SK-N-SH treated with all-trans-retinoic acid at 6 μM for 48 hours (cell line): ENCODE data around the gene ASIC1.

Experiments used
- ARNTL ChIP-seq: fragments of 450-650 bp; formaldehyde crosslinking; IDR thresholded peaks from 2 replicates; pipeline ENCODE4 v1.5.0; 2020; ENCODE audit warnings: low read depth, mild to moderate bottlenecking, moderate library complexity, borderline replicate concordance
- BACH2 ChIP-seq: fragments of 250-450 bp; sonication (Bioruptor Pico); IDR thresholded peaks from 2 replicates; pipeline ENCODE4 v1.9.0; 2021; ENCODE audit warnings: mild to moderate bottlenecking, borderline replicate concordance
- CREB5 ChIP-seq: fragments of 250-450 bp; sonication (Bioruptor Pico); IDR thresholded peaks from 2 replicates; pipeline ENCODE4 v1.5.1; 2020; ENCODE audit warnings: low read depth, mild to moderate bottlenecking, moderate library complexity
- GLIS3 ChIP-seq: fragments of 250-450 bp; sonication (Bioruptor Pico); IDR thresholded peaks from 2 replicates; pipeline ENCODE4 v1.5.0; 2020; ENCODE audit warnings: mild to moderate bottlenecking, moderate library complexity
- OSR1 ChIP-seq: fragments of 250-450 bp; sonication (Bioruptor Pico); IDR thresholded peaks from 2 replicates; pipeline ENCODE4 v1.8.0; 2022; ENCODE audit warnings: moderate library complexity, mild to moderate bottlenecking, inconsistent platforms
- PPARA ChIP-seq: fragments of 250-450 bp; sonication (Bioruptor Pico); IDR thresholded peaks from 2 replicates; pipeline ENCODE4 v1.5.0; 2020; ENCODE audit warnings: mild to moderate bottlenecking, borderline replicate concordance
- RARB ChIP-seq: fragments of 250-450 bp; sonication (Bioruptor Pico); IDR thresholded peaks from 2 replicates; pipeline ENCODE4 v1.8.0; 2021; ENCODE audit warnings: mild to moderate bottlenecking, moderate library complexity
- SNAI2 ChIP-seq: fragments of 250-450 bp; sonication (Bioruptor Pico); IDR thresholded peaks from 2 replicates; pipeline ENCODE4 v1.5.0; 2020; ENCODE audit warnings: mild to moderate bottlenecking, moderate library complexity
- TCF4 ChIP-seq: fragments of 250-450 bp; sonication (Bioruptor Pico); IDR thresholded peaks from 2 replicates; pipeline ENCODE4 v1.8.0; 2021; ENCODE audit warnings: mild to moderate bottlenecking, moderate library complexity, borderline replicate concordance
- TOX ChIP-seq: fragments of 250-450 bp; sonication (Bioruptor Pico); IDR thresholded peaks from 2 replicates; pipeline ENCODE4 v1.8.0; 2021; ENCODE audit warnings: mild to moderate bottlenecking, moderate library complexity, borderline replicate concordance
- ZFP3 ChIP-seq: fragments of 250-450 bp; sonication (Bioruptor Pico); IDR thresholded peaks from 2 replicates; pipeline ENCODE4 v1.5.0; 2020; ENCODE audit warnings: mild to moderate bottlenecking, moderate library complexity
- ZNF565 ChIP-seq: fragments of 450-650 bp; formaldehyde crosslinking; conservative IDR thresholded peaks from 2 replicates; pipeline ENCODE4 v1.5.0; 2020; ENCODE audit warnings: low read depth, mild to moderate bottlenecking, moderate library complexity
- ZNF8 ChIP-seq: fragments of 450-650 bp; formaldehyde crosslinking; IDR thresholded peaks from 2 replicates; pipeline ENCODE4 v1.5.0; 2020; ENCODE audit warnings: mild to moderate bottlenecking, moderate library complexity
- TF ChIP-seq, protein P1 (sequence below): fragments of 250-450 bp; sonication (Bioruptor Pico); IDR thresholded peaks from 2 replicates; pipeline ENCODE4 v1.8.0; 2020; ENCODE audit warnings: mild to moderate bottlenecking, moderate library complexity, borderline replicate concordance

DNA sequence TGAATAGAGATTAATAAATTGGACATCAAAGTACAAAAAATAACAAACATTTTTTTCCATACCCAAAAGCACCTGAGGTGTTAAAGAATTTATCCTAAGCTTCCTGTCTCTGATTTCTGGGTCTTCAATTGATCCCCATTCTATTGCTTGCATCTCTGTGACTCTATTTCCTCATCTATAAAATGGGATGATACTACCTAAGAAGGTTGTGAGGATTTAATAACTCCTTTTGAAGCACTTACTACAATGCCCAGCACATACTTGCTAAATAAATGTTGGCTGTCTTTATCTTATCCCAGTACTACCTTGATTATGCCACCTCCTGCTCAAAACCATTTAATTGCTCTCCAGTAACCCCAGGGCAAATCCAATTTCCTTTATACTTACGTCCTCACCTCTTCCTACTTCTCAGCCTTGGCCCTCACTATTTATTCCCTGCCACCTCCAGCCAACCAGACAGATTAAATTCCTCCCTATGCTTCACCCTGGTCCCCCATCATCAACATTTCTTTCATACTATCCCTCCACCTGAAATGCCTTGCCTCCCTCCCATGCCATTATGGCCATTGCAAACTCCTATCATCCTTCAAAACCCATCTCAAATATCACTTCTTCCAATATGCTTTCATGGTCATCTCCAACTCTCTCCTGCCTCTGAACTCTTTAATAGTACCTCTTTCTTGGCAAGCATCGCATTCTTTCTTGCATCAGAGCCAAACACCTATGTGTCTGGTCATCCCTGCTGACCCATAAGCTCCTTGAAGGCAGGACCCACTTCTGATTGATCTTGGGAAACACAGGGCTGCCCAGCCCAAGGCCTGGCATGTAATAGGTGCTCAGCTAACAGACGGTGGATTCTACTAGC, 7.9 kb upstream of the ASIC1 start:
- TF ChIP-seq, protein P1, sequence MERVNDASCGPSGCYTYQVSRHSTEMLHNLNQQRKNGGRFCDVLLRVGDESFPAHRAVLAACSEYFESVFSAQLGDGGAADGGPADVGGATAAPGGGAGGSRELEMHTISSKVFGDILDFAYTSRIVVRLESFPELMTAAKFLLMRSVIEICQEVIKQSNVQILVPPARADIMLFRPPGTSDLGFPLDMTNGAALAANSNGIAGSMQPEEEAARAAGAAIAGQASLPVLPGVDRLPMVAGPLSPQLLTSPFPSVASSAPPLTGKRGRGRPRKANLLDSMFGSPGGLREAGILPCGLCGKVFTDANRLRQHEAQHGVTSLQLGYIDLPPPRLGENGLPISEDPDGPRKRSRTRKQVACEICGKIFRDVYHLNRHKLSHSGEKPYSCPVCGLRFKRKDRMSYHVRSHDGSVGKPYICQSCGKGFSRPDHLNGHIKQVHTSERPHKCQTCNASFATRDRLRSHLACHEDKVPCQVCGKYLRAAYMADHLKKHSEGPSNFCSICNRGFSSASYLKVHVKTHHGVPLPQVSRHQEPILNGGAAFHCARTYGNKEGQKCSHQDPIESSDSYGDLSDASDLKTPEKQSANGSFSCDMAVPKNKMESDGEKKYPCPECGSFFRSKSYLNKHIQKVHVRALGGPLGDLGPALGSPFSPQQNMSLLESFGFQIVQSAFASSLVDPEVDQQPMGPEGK (CRISPR knock-in tag): no peak
- TF ChIP-seq CREB5 (CRISPR knock-in tag) (no peak), ARNTL (CRISPR knock-in tag) (no peak), RARB (no peak), TOX (CRISPR knock-in tag) (no peak), OSR1 (CRISPR knock-in tag) (no peak), ZNF8 (CRISPR knock-in tag) (no peak), ZFP3 (CRISPR knock-in tag) (0 out of 2 replicates have a peak, but pooled peaks have one; percentile 54), ZNF565 (CRISPR knock-in tag) (no peak), TCF4 (CRISPR knock-in tag) (no peak), SNAI2 (no peak), PPARA (CRISPR knock-in tag) (no peak), GLIS3 (CRISPR knock-in tag) (no peak), BACH2 (CRISPR knock-in tag) (no peak)
